ENCODE measurements around the gene TMUB2. TPM values are rescaled to one million over a fixed set of nuclear protein-coding genes. Genes with fewer than 3 reads are reported as not detected.

TMUB2 gene
- total and polyA plus RNA-seq, 9 of the 15 experiments (the other 6 are each of a cell fraction or from before 2014, with no cell fraction given) = 4.1 to 29.8 (median 16.3) TPM

DNA sequence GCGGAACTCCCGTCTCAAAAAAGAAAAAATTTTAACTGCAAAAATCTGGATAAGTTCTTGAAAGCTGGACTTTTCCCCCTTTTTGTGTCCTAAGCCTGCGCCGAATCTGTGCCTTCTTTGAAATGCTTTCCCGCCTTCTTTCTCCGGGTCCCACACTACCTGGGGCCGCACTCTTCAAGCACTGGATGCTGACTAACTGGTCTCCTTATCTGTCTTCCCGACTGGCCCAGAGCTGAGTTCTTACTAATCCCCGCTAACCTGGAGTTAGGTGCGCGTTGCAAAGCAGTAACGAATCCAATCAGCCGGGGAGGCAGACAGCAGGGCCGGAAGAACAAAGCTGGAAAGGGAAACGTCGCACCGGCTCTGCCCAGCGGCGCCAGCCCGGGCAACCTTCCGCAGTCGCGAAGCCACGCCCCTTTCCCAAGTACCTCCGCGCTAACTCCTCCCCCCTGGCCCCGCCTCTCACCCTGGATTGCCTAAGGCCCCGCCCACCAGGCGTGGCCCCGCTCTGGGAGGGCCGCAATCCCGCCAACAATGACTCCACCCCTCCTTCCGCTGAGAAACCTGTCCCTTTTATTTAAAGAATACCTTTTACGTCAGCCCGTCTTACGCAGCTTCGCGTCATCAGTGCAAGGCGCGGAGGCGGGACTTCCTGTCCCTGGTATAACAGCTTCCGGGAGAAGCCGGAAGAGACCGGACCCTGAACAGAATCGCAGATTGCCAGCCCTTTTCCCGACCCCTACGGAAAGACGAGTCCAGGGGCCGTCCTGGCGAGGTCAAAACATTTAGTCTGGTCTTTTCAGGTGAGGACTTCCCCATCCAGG lies at the start of gene TMUB2 (continued):
- TF ChIP-seq, protein P1, sequence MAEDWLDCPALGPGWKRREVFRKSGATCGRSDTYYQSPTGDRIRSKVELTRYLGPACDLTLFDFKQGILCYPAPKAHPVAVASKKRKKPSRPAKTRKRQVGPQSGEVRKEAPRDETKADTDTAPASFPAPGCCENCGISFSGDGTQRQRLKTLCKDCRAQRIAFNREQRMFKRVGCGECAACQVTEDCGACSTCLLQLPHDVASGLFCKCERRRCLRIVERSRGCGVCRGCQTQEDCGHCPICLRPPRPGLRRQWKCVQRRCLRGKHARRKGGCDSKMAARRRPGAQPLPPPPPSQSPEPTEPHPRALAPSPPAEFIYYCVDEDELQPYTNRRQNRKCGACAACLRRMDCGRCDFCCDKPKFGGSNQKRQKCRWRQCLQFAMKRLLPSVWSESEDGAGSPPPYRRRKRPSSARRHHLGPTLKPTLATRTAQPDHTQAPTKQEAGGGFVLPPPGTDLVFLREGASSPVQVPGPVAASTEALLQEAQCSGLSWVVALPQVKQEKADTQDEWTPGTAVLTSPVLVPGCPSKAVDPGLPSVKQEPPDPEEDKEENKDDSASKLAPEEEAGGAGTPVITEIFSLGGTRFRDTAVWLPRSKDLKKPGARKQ (CRISPR knock-in tag; IDR thresholded peaks at IDR 0.05) = no peak
- peak; percentile 22; the same call in 1 of the 2 replicates for TF ChIP-seq L3MBTL2 (IDR thresholded peaks at IDR 0.05)
- peak; percentile 18; the same call in 1 of the 2 replicates for TF ChIP-seq ZKSCAN1 (IDR thresholded peaks at IDR 0.05; ENCODE audit: low read depth, low read length)
- TF ChIP-seq, protein P2, sequence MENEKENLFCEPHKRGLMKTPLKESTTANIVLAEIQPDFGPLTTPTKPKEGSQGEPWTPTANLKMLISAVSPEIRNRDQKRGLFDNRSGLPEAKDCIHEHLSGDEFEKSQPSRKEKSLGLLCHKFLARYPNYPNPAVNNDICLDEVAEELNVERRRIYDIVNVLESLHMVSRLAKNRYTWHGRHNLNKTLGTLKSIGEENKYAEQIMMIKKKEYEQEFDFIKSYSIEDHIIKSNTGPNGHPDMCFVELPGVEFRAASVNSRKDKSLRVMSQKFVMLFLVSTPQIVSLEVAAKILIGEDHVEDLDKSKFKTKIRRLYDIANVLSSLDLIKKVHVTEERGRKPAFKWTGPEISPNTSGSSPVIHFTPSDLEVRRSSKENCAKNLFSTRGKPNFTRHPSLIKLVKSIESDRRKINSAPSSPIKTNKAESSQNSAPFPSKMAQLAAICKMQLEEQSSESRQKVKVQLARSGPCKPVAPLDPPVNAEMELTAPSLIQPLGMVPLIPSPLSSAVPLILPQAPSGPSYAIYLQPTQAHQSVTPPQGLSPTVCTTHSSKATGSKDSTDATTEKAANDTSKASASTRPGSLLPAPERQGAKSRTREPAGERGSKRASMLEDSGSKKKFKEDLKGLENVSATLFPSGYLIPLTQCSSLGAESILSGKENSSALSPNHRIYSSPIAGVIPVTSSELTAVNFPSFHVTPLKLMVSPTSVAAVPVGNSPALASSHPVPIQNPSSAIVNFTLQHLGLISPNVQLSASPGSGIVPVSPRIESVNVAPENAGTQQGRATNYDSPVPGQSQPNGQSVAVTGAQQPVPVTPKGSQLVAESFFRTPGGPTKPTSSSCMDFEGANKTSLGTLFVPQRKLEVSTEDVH (IDR thresholded peaks at IDR 0.05; ENCODE audit: low read depth, partially characterized antibody) = peak; percentile 99
- TF ChIP-seq, protein P3, sequence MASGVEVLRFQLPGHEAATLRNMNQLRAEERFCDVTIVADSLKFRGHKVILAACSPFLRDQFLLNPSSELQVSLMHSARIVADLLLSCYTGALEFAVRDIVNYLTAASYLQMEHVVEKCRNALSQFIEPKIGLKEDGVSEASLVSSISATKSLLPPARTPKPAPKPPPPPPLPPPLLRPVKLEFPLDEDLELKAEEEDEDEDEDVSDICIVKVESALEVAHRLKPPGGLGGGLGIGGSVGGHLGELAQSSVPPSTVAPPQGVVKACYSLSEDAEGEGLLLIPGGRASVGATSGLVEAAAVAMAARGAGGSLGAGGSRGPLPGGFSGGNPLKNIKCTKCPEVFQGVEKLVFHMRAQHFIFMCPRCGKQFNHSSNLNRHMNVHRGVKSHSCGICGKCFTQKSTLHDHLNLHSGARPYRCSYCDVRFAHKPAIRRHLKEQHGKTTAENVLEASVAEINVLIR (CRISPR knock-in tag; IDR thresholded peaks at IDR 0.05) = peak; percentile 92
- TF ChIP-seq MTA3 (IDR thresholded peaks at IDR 0.05; ENCODE audit: borderline replicate concordance) = peak; percentile 98
- TF ChIP-seq CSDE1 (IDR thresholded peaks at IDR 0.05) = peak in 1 of 2 experiments; percentile 82; a peak in 2 of 4 replicates
- TF ChIP-seq ARNT (IDR thresholded peaks at IDR 0.05) = no peak
- TF ChIP-seq, protein P4, sequence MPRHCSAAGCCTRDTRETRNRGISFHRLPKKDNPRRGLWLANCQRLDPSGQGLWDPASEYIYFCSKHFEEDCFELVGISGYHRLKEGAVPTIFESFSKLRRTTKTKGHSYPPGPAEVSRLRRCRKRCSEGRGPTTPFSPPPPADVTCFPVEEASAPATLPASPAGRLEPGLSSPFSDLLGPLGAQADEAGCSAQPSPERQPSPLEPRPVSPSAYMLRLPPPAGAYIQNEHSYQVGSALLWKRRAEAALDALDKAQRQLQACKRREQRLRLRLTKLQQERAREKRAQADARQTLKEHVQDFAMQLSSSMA (CRISPR knock-in tag; IDR thresholded peaks at IDR 0.05) = no peak
- no peak for TF ChIP-seq ZNF253 (CRISPR knock-in tag; conservative IDR thresholded peaks at IDR 0.05)
- no peak for TF ChIP-seq NELFE (IDR thresholded peaks at IDR 0.05; ENCODE audit: insufficient read depth, insufficient read length)
- TF ChIP-seq ZNF830 (CRISPR knock-in tag; IDR thresholded peaks at IDR 0.05) = no peak
- no peak for TF ChIP-seq KDM1A (IDR thresholded peaks at IDR 0.05)
- TF ChIP-seq, protein P5, sequence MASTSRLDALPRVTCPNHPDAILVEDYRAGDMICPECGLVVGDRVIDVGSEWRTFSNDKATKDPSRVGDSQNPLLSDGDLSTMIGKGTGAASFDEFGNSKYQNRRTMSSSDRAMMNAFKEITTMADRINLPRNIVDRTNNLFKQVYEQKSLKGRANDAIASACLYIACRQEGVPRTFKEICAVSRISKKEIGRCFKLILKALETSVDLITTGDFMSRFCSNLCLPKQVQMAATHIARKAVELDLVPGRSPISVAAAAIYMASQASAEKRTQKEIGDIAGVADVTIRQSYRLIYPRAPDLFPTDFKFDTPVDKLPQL (IDR thresholded peaks at IDR 0.05; ENCODE audit: extremely low read depth, insufficient read length) = no peak
- TF ChIP-seq MTF1 (CRISPR knock-in tag; IDR thresholded peaks at IDR 0.05; ENCODE audit: borderline replicate concordance) = no peak
- 0 out of 2 replicates have a peak, but pooled peaks have one; percentile 36 for TF ChIP-seq TGIF2 (CRISPR knock-in tag; IDR thresholded peaks at IDR 0.05)
- TF ChIP-seq, protein P6, sequence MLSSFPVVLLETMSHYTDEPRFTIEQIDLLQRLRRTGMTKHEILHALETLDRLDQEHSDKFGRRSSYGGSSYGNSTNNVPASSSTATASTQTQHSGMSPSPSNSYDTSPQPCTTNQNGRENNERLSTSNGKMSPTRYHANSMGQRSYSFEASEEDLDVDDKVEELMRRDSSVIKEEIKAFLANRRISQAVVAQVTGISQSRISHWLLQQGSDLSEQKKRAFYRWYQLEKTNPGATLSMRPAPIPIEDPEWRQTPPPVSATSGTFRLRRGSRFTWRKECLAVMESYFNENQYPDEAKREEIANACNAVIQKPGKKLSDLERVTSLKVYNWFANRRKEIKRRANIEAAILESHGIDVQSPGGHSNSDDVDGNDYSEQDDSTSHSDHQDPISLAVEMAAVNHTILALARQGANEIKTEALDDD (IDR thresholded peaks at IDR 0.05) = peak; percentile 85
- peak; percentile 73 for TF ChIP-seq PHF20 (IDR thresholded peaks at IDR 0.05; ENCODE audit: partially characterized antibody)

Measured in K562 (cell line).